ENCODE results near the gene NSUN2.
"Not testable (repeated sequence)": the region's sequence is repeated elsewhere in the genome, so short reads cannot be mapped to it uniquely, and the experiment has no call there.

NSUN2 gene

GRCh38 chr5:6674421-6674820, 41.6 kb upstream of the NSUN2 start:
- H3K4me3 ChIP-seq (ENCODE audit: low read depth, low read length), result no peak overlapping the region
- H3K18ac ChIP-seq (ENCODE audit: low read length), result no peak overlapping the region
- no peak overlapping the region for H2BK120ac ChIP-seq (ENCODE audit: insufficient read depth, low read length, poor library complexity)
- H3K36me3 ChIP-seq (ENCODE audit: control insufficient read depth in 1 of 2, insufficient read depth in 2 of 2, low read length in 2 of 2), result peaks cover 4 to 7% of the 10 kb centered on the region in 2 experiments
- H3K4me1 ChIP-seq (ENCODE audit: control insufficient read depth in 1 of 2, insufficient read depth in 2 of 2, low read length in 2 of 2), result no peaks in the 10 kb centered on the region
- H3K27ac ChIP-seq (ENCODE audit: low read depth, low read length), result no peak overlapping the region
- H3K4ac ChIP-seq (ENCODE audit: low read depth, low read length), result no peak overlapping the region
- H2AFZ ChIP-seq (ENCODE audit: insufficient read depth, low read length, poor library complexity), result no peak overlapping the region
- H3K14ac ChIP-seq (ENCODE audit: low read length), result no peak overlapping the region
- H3K9me3 ChIP-seq (ENCODE audit: insufficient read depth, low read depth, low read length), result peaks cover 1% of the 10 kb centered on the region
- DNase-seq, result no peak
- no CpG with 5 or more reads among the region's 3 CpGs for WGBS (ENCODE audit: extremely low coverage, insufficient coverage, insufficient read length)
- H4K91ac ChIP-seq (ENCODE audit: low read depth, low read length), result no peak overlapping the region
- no peak overlapping the region for H2AK5ac ChIP-seq (ENCODE audit: low read length)
- no peak overlapping the region for H3K4me2 ChIP-seq (ENCODE audit: low read length)
- H4K8ac ChIP-seq (ENCODE audit: low read depth, low read length), result no peak overlapping the region
- H3K79me1 ChIP-seq (ENCODE audit: low read length), result no peaks in the 10 kb centered on the region
- H2BK5ac ChIP-seq (ENCODE audit: low read depth, low read length, poor library complexity), result no peak overlapping the region
- H2BK12ac ChIP-seq (ENCODE audit: low read length), result no peak overlapping the region
- H3K27me3 ChIP-seq (ENCODE audit: insufficient read depth, low read length), result no peaks in the 10 kb centered on the region
- no peaks in the 10 kb centered on the region for H3K79me2 ChIP-seq (ENCODE audit: control insufficient read depth, insufficient read depth, low read length, poor library complexity)
- no peak overlapping the region for H3K9ac ChIP-seq (ENCODE audit: low read length)
- H3K23ac ChIP-seq (ENCODE audit: low read length), result no peak overlapping the region
- no peak overlapping the region for H4K12ac ChIP-seq (ENCODE audit: low read depth, low read length)

- H3K14ac ChIP-seq (ENCODE audit: low read length), result no peak overlapping the region
- no peak overlapping the region for H3K4ac ChIP-seq (ENCODE audit: low read depth, low read length)
- WGBS (ENCODE audit: extremely low coverage, insufficient coverage, insufficient read length), result no CpG with 5 or more reads among the region's 1 CpG
- no peak for DNase-seq
- H3K27ac ChIP-seq (ENCODE audit: low read depth, low read length), result no peak overlapping the region
- no peak overlapping the region for H3K4me3 ChIP-seq (ENCODE audit: low read depth, low read length)
- H3K18ac ChIP-seq (ENCODE audit: low read length), result no peak overlapping the region
- no peak overlapping the region for H4K8ac ChIP-seq (ENCODE audit: low read depth, low read length)
- no peaks in the 10 kb centered on the region for H3K79me1 ChIP-seq (ENCODE audit: low read length)
- H3K4me1 ChIP-seq (ENCODE audit: control insufficient read depth in 1 of 2, insufficient read depth in 2 of 2, low read length in 2 of 2), result no peaks in the 10 kb centered on the region
- no peak overlapping the region for H3K4me2 ChIP-seq (ENCODE audit: low read length)
- H2BK5ac ChIP-seq (ENCODE audit: low read depth, low read length, poor library complexity), result no peak overlapping the region
- H3K36me3 ChIP-seq (ENCODE audit: control insufficient read depth in 1 of 2, insufficient read depth in 2 of 2, low read length in 2 of 2), result peaks cover 4 to 7% of the 10 kb centered on the region in 2 experiments
- no peak overlapping the region for H2BK12ac ChIP-seq (ENCODE audit: low read length)
- no peak overlapping the region for H4K91ac ChIP-seq (ENCODE audit: low read depth, low read length)
- H2AFZ ChIP-seq (ENCODE audit: insufficient read depth, low read length, poor library complexity), result no peak overlapping the region
- no peak overlapping the region for H4K12ac ChIP-seq (ENCODE audit: low read depth, low read length)
- H2AK5ac ChIP-seq (ENCODE audit: low read length), result no peak overlapping the region
- no peaks in the 10 kb centered on the region for H3K79me2 ChIP-seq (ENCODE audit: control insufficient read depth, insufficient read depth, low read length, poor library complexity)
- peaks cover 1% of the 10 kb centered on the region for H3K9me3 ChIP-seq (ENCODE audit: insufficient read depth, low read depth, low read length)
- H3K23ac ChIP-seq (ENCODE audit: low read length), result no peak overlapping the region
- H2BK120ac ChIP-seq (ENCODE audit: insufficient read depth, low read length, poor library complexity), result no peak overlapping the region
- no peaks in the 10 kb centered on the region for H3K27me3 ChIP-seq (ENCODE audit: insufficient read depth, low read length)
- no peak overlapping the region for H3K9ac ChIP-seq (ENCODE audit: low read length)
Measured at GRCh38 chr5:6673963-6674362, 41.1 kb upstream of the NSUN2 start.

DNA sequence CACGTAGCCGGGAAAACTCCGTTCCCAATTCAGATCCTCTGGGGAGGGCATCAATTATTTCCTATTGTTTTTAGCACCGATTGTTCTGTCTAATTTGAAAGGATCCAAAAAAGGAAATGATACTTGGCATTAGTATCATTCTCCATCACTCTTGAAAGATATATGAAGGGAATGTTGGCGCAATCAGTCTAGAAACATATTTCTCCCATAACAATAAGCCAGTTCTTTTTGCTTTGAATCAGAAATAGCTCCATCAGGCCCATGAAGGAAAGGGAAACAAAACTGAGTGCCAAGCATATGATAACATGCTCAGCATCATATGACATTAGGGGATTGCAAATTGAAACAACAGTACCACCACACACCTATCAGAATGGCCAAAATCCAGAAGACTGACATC, 40.2 kb upstream of the NSUN2 start:
- Histone ChIP-seq H3K18ac (ENCODE audit: low read length) (no peak overlapping the region), H3K4me3 (ENCODE audit: low read depth, low read length) (no peak overlapping the region), H2AK5ac (ENCODE audit: low read length) (no peak overlapping the region), H4K91ac (ENCODE audit: low read depth, low read length) (no peak overlapping the region), H3K14ac (ENCODE audit: low read length) (no peak overlapping the region), H2BK5ac (ENCODE audit: low read depth, low read length, poor library complexity) (no peak overlapping the region), H3K79me1 (ENCODE audit: low read length) (no peaks in the 10 kb centered on the region), H3K27me3 (ENCODE audit: insufficient read depth, low read length) (no peaks in the 10 kb centered on the region), H3K4me1 (ENCODE audit: control insufficient read depth in 1 of 2, insufficient read depth in 2 of 2, low read length in 2 of 2) (no peaks in the 10 kb centered on the region), H3K4ac (ENCODE audit: low read depth, low read length) (no peak overlapping the region), H3K79me2 (ENCODE audit: control insufficient read depth, insufficient read depth, low read length, poor library complexity) (no peaks in the 10 kb centered on the region), H4K12ac (ENCODE audit: low read depth, low read length) (no peak overlapping the region), H3K4me2 (ENCODE audit: low read length) (no peak overlapping the region), H3K9me3 (ENCODE audit: insufficient read depth, low read depth, low read length) (peaks cover 1% of the 10 kb centered on the region), H3K27ac (ENCODE audit: low read depth, low read length) (no peak overlapping the region), H2BK120ac (ENCODE audit: insufficient read depth, low read length, poor library complexity) (no peak overlapping the region), H4K8ac (ENCODE audit: low read depth, low read length) (no peak overlapping the region), H3K36me3 (ENCODE audit: control insufficient read depth in 1 of 2, insufficient read depth in 2 of 2, low read length in 2 of 2) (peaks cover 4 to 7% of the 10 kb centered on the region in 2 experiments), H3K23ac (ENCODE audit: low read length) (no peak overlapping the region), H2BK12ac (ENCODE audit: low read length) (no peak overlapping the region), H3K9ac (ENCODE audit: low read length) (no peak overlapping the region), H2AFZ (ENCODE audit: insufficient read depth, low read length, poor library complexity) (no peak overlapping the region)
- DNase-seq, result no peak
- WGBS (ENCODE audit: extremely low coverage, insufficient coverage, insufficient read length), result no CpG with 5 or more reads among the region's 5 CpGs

DNA sequence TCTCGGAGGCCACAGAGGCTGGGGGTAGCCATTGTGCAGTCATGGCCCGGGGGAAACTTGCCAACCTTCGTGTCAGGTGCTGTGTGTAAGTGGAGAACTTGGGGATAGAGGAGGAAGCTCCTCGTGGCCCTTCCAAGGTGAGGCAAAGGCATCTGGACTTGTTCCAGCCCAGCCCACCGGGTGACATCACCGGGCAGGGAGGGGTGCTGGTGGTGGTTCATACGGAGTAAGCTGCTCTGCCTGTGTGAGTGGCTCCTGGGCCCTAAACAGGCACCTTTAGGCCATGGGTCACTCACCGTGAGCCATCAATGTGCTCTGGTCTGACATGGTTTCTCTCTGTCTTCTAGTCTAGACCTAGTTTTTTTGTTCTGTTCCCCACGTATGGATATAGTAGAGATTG, 35.9 kb upstream of the NSUN2 start:
- H3K4me2 ChIP-seq (ENCODE audit: low read length); H3K14ac ChIP-seq (ENCODE audit: low read length); H3K4me1 ChIP-seq (ENCODE audit: control insufficient read depth in 1 of 2, insufficient read depth in 2 of 2, low read length in 2 of 2); H3K4me3 ChIP-seq (ENCODE audit: low read depth, low read length); H2AK5ac ChIP-seq (ENCODE audit: low read length); H3K9ac ChIP-seq (ENCODE audit: low read length); H2AFZ ChIP-seq (ENCODE audit: insufficient read depth, low read length, poor library complexity); H4K91ac ChIP-seq (ENCODE audit: low read depth, low read length); H2BK120ac ChIP-seq (ENCODE audit: insufficient read depth, low read length, poor library complexity); H3K23ac ChIP-seq (ENCODE audit: low read length); H3K79me1 ChIP-seq (ENCODE audit: low read length); H3K27me3 ChIP-seq (ENCODE audit: insufficient read depth, low read length); H4K8ac ChIP-seq (ENCODE audit: low read depth, low read length); H3K27ac ChIP-seq (ENCODE audit: low read depth, low read length); H3K18ac ChIP-seq (ENCODE audit: low read length); H3K79me2 ChIP-seq (ENCODE audit: control insufficient read depth, insufficient read depth, low read length, poor library complexity); H3K9me3 ChIP-seq (ENCODE audit: insufficient read depth, low read depth, low read length); H2BK12ac ChIP-seq (ENCODE audit: low read length); H2BK5ac ChIP-seq (ENCODE audit: low read depth, low read length, poor library complexity); H4K12ac ChIP-seq (ENCODE audit: low read depth, low read length); H3K4ac ChIP-seq (ENCODE audit: low read depth, low read length): not testable (repeated sequence)
- WGBS (ENCODE audit: extremely low coverage, insufficient coverage, insufficient read length), result no CpG with 5 or more reads among the region's 9 CpGs
- H3K36me3 ChIP-seq (ENCODE audit: control insufficient read depth in 1 of 2, insufficient read depth in 2 of 2, low read length in 2 of 2), result peaks cover 9 to 11% of the 10 kb centered on the region in 2 experiments
- DNase-seq, result peak; percentile 9 to 20

All from trophoblast cell (in vitro differentiated cells and primary cell).